HS-5 (cell line): ENCODE measurements around the gene PLEKHA6.

Experiments
- DNase-seq: peaks from one replicate; pipeline ENCODE4 v3.0.0-alpha.2; 2012; ENCODE audit warnings: low read depth

PLEKHA6 gene

DNA sequence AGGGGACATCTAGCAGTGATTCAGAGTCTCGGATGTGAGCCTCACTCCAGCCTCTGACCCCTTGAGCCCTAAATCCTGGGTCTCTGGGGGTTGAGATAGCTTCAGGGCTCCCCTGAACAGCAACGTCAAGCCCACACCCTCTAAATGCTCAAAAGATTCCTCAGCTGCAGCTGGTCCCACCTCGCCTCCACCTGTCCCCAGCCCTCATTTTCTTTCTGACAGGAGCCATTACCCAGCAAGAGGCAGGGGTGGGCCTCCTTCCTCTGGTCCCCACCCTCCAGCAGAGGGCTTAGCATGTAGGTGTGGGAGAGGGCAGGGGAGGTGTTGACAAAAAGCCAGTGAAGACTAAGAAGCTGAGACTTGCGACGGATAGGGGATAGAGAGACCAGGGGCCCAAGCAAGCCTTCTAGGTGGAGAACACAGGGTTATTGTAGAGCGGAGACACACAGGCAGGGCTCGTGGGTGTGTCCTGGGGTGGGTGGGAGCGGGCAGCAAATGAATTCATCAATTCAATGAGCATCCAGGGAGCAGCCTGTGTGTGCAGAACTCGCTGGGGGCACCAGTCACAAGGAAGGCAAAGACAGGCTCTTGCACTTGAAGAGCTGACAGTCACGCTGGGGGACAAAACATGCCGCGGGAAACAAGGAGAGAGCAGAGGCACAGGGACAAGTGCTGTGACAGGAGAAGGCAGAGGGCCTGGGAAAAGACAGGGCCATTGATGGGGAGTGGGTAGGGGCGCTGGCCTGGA lies 97.0 kb downstream of the PLEKHA6 start:
- no peak for DNase-seq

DNA sequence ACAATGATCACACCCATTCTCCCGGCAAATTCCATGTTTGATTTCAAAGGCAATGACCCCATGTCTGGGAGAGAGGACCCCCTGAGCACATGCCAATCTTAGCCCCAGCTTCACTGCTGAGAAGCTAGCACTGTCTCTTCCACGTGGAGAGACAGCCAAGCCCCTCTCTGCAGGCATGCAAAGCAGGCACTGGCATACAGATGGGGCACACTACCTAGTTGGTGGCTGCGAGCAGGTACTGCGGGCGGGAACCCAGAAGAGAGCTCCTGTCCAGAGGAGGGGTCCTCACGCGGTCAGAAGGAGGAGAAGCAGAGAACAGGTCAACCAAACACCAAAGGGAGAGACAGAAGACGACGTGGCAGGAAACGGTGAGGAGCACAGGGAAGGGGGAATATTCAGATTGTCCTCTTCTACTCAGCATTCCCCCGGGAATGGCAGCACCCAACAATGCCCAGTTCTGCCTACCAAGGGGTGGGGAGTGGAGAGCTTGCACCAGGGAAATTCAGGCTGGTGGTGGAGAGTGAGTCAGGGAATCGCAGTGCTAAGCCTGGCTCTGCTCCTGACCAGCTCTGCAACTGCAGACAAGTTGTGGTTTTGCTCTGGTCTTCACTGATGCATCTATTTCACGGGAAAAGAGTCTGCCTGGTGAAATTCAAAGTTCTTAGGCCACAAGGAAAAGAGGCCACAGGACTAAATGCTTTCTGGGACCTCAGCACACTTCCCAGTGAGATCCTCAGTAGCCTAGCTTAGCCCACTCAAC lies 97.8 kb downstream of the PLEKHA6 start:
- no peak for DNase-seq

DNA sequence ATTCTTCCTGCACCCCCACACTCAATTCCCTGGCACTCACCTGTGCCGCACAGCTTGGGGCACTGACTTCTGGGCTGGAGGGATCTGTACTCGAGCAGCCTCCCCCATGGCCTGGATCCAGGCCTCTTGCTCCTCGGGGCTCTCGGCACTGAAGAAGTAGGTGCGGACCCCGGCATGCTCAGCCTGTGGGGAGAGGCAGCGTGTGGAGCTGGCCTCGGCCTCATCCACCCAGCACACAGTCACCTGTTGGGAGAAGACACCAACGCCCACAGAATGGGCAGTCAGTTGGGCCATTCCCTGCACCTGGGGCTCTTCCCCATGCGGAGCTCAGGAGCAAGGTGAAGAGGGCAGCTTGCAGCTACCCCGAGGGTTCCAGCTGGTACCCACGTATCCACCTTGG lies 98.5 kb downstream of the PLEKHA6 start:
- no peak for DNase-seq

DNA sequence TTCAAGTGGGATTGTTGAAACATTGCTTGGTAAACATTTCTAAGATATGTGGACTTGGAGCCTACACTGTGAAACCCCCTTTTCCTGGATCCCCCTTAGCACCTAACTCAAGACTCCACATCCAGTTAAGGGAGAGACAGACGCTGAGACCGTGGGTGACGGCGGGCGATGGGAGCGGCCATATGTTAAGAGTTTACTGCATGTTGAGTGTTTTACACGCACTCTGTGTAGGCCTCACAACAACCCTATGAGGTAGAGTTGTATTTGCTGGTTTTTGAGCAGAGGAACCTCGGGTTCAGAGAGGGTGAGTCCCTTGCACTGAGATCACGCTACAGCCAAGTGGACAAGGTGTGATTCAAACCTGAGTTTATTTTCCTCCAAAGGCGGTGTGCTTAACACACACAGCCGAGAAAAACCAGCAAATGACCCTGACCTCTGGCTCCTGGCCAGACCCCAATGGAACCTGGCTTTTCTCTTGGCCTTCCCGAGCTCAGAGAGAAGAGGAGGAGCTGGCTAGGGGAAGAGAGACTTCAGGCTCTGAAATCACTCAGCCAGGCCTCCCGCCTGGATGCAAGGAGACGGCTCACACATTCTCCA lies 99.0 kb downstream of the PLEKHA6 start:
- DNase-seq = no peak

DNA sequence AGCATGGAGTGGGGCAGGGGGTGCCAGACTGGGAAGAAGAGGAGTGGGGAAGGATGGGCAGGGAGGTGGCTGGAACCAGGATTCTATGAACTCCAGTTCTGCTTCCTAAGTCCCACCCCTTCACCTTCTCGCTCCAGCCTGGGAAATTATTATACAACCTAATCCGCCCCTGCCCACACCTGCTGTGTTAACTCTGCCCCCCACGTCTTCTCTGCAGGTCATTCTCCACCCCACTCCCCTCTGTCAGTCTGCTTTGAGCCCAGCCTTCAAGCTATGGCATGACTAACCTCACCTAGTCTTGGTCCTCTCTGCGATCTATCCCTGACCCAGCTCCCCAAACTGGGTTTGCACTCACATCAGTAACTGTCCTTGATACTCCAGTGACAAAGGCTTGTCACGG lies 99.9 kb downstream of the PLEKHA6 start:
- DNase-seq = no peak

DNA sequence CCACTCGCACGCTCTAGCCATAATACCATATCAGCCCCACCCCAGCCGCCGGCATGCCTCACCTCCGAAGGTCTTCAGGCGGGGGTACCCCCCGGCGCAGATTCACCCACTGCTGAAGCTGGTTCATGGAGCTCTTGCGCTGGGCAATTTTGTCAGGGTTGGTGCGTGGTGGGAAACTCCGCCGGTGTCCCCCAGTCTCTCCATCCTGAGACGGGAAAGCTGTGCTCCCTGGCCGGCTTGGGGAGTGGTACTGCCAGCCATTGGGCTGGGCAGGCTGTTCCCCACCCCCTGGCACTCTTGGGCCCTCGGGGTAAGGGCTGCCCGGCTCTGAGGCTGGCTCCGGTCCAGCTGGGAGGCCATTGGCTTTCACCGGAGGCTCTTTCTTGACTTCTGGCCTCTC lies 100.5 kb downstream of the PLEKHA6 start:
- DNase-seq = no peak

DNA sequence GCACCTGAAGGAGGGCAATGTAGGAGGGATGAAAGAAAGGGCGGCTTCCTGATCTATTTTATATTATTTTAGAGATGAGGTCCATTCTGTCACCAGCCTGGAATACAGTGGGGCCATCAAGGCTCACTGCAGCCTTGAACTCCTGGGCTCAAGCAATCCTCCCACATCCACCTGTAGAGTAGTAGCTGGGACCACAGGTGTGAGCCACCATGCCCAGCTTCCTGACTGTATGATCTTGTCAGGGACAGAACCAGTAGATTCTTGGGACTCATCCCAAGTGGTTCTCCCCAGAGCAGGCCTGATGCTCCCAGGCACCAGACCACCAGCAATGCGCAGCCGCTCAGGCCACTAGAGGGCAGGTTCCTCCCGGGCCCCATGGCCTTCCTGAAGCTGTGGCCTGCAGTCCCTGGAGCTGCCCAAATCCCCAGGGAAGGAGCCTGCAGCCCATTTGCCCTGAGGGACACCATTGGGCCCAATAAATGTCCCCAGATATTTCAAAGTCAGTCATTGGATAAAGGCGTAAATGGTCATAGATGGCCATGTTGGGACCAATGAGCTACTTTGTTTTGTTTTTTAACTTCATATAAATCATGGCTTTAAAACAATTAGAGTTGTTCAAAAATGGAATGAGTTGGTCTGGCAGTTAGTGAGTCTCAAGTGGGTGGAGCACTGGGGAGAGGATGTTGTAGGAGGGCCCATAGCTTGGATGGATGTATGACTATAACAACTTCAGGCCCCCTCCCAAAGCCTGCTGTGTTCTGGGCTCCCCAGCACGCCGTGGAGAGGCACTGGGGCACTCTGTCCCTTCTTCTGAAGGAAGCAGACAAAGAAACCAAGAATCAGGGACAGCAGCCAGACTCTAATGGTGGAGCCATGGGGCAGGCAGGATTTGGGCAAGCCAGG lies 101.3 kb downstream of the PLEKHA6 start:
- no peak for DNase-seq

DNA sequence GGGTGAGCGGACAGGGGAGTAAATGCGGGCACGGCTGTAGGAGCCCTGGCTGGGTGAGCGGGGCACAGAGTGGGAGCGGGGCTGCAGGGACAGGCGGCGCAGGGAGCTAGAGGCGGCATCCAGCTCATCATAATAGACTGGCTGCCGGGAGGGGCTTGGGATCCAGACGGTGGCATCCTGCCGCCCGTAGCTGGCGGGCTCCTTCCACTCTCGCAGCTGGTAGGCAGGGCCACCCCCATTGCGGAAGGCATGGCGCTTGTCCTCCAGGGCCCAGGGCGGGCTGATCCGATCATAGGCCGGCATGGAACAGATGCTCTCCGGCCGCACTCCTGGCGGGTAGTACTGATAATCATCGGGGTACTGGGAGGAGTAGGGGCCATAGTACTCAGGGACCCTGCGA lies 102.3 kb downstream of the PLEKHA6 start:
- DNase-seq = no peak

DNA sequence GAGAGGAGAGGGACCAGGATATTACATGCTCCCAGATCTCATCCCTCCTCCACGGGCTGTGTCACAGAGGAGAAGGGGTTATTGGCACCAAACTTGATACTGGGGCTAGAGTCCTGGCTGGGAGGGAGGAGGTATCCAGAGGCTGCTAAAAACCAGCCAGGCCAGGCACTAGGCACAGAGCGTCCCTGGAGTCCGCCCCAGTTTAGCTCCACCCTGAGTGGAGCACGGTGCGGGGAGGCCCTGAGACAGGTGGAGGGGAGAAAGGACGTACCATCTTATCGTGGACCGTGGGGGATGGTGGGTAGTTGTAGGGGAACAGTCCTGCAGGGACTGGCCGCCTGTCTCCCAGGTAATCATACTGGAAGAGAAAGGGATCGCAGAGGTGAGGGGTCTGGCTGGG lies 103.2 kb downstream of the PLEKHA6 start:
- DNase-seq = no peak

DNA sequence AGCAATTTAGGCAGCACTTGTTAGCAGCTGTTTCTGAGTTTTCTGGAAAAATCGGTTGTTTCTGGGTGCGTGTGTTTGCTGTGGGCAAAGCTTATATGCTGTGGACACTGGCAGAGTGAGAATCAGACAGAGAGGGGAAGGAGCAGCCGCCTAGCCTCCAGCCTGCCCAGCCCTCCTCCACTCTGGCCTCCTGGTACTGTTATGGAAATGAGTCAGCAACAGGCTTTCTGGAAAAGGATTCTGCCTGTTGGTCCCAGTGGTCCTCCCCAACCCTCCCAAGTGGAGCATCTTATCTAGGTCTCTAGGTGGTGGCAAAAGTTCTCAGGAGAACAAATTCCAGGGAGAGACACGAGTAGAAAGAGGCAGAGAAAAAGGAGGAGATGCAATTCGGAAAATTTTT lies 103.8 kb downstream of the PLEKHA6 start:
- DNase-seq = no peak

DNA sequence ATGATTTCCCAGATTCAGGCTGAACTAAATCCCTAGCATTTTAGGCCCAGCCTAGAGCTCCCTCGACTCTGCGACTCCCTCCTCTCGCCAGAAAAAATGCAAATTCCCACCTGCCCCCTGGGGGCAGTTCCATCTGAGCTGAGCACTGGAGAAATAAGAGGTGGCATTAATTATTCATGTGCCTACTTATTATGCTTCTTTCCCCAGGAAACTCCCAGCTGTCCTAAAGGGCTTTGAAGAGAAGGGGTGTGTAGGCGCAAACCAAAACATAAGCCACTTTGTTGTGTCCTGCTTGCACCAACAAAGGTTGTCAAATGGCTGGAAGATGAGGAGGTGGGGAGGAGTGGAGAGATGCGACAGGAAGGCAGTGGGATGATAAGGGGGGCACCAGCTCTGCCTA lies 104.5 kb downstream of the PLEKHA6 start:
- DNase-seq = no peak

DNA sequence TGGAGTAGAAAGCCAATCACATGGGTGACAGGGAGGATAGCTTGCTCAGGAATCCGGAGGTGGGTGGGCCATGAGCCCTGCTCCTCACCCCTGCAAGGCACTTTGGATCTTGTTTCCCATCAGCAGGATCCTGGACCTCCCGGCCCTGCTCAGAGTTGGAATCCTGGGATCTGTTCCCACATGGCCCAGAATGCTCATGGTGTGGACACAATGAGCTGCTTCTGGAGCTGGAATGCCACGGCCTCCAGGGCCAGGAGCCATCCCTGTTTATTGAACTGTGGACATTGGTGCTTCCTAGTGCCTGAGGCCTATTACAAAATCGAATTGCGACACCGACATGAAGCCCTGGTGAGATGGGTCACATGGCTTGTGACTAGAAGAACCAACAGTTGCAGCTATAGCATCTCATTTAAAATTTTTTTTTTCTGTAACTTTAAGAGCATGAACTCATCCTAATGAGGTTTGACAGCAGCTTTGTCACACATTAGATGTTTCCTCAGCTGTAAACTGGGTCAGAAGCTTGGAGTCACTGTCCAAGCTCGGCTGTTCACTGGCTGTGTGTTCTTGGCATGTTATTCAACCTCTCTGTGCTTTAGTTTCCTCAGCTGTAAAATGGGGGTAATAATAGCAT lies 105.6 kb downstream of the PLEKHA6 start:
- peak; percentile 16 for DNase-seq

DNA sequence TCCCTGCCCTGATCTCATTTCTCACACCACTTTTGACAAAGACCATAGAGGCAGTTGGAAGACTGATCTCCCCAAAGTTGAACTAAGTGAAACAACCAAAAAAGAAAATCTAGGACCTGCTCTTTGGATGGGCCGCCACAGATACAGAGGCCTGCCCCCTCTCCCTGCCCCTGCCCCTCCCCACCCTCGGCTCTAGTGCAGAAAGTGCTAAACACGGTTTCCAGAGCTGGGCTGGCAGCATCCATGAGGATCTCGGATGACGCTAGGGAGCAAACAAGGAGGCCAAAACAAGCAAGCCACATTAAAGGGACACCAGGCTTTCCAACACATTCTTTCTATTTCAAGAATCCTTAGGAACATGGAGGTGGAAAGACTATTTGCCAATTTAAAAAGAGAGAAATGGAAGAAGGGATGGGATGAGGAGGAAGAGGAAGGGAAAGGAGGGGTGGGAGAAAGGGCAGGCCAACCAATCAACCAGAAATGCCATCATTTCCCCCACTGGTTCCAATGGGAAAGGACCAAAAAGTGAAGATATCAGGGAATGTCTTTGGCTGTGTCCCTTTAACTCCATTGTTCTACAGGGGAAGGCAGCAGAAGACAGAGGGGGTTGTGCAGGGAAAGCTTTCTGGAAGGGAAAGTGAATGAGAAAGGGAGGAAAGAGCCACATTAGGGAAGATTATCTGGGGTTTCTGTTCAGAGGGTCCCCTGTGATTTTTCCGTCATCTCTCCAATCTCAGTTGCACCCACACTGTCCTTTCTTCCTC lies 107.6 kb downstream of the PLEKHA6 start:
- no peak for DNase-seq

DNA sequence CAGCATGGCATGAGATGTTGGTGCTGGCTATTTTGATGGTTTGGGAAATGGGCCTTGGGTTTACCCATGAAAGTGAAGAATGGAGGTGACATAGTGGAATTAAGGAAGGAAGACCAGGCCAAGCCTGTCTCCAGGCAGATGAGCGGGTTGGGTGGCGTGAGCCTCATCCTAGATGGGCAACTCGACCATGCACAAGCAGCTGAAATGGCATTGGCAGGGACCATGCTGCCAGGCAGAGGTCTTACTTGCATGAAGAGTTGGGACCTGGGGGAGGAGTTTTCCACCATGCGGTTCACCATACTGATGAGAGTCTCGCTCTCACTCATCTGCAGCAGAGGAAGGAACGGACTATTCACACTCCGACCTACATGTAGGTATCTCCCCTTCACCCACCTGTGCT lies 108.4 kb downstream of the PLEKHA6 start:
- DNase-seq = no peak

DNA sequence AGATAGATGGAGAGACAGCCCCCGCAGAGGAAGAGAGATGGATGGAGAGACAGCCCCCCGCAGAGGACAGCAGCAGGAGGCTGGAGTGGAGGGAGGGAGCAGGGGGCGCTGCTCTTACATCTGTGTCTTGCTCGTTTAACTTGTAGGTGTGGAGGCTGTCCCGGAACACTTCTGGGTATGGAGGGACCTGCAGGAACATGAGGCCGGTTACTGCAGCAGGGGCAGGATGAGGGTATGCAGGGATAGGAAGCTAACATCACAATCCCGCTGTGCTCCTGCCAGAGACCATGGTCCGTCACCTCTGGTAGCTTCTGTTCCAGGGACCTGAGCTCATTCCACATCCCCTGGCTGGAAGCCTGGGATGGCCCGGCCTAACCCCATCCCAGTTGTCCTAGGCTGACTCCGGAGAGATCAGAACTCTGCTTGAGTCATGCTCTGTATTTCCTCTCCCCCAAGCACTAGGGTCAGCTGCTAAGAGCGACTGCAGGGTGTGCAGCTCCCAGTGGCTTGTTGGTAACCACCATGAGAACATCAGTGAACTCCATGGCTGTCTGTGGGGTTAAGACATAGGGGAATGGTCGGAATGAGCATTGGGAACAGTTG lies 109.2 kb downstream of the PLEKHA6 start:
- no peak for DNase-seq

DNA sequence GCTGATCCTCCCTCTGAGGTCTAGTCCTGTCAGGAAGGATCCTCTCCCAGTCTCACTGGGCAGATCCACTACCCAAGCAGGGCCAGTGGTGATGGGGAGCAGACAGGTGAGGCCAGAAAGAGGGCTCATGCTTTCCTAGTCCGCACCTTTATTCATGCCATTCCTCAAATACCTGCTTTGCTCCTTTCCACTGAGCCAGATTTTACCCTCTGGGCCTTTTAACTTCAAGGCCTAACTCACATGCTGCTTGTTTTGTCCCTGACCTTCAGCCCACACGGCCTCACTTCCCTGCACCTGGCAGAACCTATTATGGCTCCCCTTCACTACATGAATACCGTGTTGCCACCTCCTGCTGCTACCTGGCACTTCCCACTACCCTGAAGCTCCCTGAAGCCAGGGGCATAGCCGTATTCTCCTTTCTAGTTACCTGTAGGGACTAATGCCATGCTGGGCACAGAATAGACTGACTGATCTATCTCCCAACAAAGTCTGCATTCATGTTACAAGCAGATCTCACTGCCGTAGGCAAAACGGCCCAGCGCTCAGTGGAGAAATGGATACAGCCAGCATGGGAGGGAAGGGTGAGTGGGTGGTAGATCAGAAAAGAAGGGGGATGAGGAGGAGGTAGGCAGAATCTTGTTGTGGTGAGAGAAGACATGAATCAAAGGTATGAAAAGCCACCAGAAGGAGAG lies 109.8 kb downstream of the PLEKHA6 start:
- DNase-seq = no peak

DNA sequence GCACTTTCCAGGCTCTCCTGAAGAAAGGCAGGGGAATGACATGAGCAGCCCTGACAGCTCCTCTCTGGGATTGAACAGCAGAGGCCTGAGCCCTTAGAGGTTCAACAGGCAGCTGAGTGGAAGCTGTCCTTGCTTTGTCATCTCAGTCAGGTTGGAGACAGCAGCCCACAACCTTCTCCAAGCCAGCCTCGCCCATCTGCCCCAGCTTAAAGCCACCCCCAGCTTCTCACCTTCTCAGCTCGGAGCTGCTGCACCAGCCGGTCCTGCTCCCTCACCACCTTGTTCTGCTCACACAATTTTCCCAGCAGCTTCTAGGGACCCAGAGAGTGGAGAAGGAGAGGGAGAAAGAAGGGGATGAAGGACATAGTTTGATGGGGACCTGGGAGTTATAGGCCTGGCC lies 110.8 kb downstream of the PLEKHA6 start:
- no peak for DNase-seq

DNA sequence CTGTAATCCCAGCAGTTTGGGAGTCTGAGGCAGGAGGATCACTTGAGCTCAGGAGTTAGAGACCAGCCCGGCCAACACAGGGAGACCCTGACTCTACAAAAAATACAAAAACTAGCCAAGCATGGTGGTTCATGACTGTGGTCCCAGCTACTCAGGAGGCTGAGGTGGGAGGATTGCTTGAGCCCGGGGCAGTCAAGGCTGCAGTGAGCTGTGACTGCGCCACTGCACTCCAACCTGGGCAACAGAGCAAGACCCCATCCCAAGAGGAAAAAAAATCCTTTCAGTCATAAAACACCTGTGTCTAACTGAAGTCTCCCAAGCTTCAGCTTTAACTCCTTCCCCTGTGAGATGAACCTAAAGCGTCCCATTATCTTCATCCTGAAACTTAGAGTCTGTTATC lies 112.9 kb downstream of the PLEKHA6 start:
- no peak for DNase-seq

DNA sequence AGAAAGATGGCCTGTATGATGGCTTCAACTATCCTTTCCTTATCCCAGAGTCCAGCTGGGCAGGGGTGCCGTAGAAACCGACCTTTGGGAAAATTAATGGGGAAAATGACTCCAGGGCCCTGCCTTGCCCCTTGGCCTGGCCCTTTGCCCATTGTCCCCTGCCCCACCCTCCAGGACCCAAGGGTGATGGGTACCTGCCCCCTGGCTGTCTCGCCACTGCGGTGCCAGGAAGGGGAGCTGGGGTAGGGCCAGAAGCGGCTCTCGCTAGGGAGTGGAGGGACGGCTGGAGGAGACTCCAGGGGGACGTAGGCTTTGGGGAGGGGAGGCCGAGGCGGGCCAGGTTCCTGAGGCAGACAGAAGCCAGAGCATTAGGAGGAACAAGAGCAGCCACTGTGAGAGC lies 116.8 kb downstream of the PLEKHA6 start:
- DNase-seq = no peak

DNA sequence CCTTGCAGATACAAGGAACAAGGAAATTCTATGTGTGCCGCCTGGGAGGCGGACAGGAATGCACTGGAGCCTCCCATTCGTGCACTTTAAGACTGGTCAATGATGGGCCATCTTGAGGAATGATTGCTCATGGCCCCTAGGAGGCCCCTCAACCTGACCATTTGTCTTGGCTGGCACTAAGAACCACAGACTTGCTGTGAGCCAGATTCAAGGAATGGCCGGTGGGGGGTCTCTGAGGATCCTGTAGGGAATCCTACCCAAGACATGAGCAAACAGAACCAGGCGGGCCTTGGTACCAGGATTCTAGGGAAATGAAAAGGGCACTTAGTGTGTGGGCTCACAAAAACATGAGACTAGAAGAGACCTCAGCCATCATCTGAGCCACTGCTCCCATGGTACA lies 117.8 kb downstream of the PLEKHA6 start:
- DNase-seq = no peak
